GM23338 (cell line): ENCODE measurements around the gene ADAP1.

Experiments used
- EZH2 ChIP-seq: fragments of 200-600 bp; sonication (generic); IDR thresholded peaks from one replicate; pipeline ENCODE4 v1.8.0; 2017; ENCODE audit warnings: antibody characterized with exemption, mild to moderate bottlenecking, low read depth; ENCODE audit not compliant: unreplicated experiment
- ZNF331 ChIP-seq: fragments of 250-450 bp; sonication (Bioruptor Pico); IDR thresholded peaks from 2 replicates; pipeline ENCODE4 v1.5.0; 2020; ENCODE audit warnings: low read depth, mild to moderate bottlenecking, moderate library complexity
- TF ChIP-seq, protein P1 (sequence below), 2 experiments: fragments of 200-600 bp in 1 of 2; sonication (generic) in 1 of 2; conservative IDR thresholded peaks; 2 replicates each; pipeline versions ENCODE4 v1.5.1 to v1.6.1; 2016 to 2017; ENCODE audit warnings: antibody characterized with exemption in 2 of 2, low read depth in 2 of 2, mild to moderate bottlenecking in 2 of 2, moderate library complexity in 1 of 2
- TF ChIP-seq, protein P2 (sequence below): IDR thresholded peaks from one replicate; pipeline ENCODE4 v1.6.1; 2018; ENCODE audit warnings: antibody characterized with exemption; ENCODE audit not compliant: unreplicated experiment

DNA sequence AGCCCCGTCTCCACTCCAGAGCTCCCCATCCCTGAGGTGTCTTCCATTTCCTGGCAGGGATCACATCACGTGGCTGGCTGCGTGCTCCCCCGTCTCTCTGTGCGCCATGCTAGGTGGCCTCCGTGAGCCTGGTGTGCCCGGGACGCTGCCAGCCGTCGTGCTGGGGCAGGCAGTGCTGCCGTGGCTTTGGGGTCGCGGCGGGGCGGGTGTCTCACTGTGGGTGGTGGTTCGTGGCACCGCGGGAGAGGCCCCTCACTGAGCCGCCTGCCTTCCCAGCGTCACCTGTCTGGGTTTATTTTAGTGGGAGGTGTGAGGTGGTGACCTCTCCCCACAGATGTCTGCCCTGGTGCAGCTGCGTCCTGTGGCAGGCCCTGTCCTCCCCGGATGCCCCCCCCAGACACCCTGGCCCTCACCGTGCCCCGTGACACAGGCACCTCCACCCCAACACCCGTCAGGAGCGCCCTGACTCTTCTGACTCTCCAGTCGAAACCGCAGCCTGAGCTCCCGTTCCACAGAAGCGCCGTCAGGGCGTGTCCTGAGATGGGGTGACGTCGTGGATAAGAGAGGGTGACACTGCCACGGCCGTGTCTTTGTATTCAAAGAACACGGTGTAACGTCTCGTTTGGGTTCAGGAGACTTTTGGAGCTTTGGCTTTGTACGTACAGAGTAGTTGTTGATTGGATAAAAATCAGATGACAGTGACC, 60.2 kb downstream of the ADAP1 start:
- TF ChIP-seq, protein P1, sequence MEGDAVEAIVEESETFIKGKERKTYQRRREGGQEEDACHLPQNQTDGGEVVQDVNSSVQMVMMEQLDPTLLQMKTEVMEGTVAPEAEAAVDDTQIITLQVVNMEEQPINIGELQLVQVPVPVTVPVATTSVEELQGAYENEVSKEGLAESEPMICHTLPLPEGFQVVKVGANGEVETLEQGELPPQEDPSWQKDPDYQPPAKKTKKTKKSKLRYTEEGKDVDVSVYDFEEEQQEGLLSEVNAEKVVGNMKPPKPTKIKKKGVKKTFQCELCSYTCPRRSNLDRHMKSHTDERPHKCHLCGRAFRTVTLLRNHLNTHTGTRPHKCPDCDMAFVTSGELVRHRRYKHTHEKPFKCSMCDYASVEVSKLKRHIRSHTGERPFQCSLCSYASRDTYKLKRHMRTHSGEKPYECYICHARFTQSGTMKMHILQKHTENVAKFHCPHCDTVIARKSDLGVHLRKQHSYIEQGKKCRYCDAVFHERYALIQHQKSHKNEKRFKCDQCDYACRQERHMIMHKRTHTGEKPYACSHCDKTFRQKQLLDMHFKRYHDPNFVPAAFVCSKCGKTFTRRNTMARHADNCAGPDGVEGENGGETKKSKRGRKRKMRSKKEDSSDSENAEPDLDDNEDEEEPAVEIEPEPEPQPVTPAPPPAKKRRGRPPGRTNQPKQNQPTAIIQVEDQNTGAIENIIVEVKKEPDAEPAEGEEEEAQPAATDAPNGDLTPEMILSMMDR (conservative IDR thresholded peaks at IDR 0.05; ENCODE audit: low read depth in 2 of 2) = no peak
- TF ChIP-seq EZH2 (no peak), ZNF331 (CRISPR knock-in tag) (no peak)
- TF ChIP-seq, protein P2, sequence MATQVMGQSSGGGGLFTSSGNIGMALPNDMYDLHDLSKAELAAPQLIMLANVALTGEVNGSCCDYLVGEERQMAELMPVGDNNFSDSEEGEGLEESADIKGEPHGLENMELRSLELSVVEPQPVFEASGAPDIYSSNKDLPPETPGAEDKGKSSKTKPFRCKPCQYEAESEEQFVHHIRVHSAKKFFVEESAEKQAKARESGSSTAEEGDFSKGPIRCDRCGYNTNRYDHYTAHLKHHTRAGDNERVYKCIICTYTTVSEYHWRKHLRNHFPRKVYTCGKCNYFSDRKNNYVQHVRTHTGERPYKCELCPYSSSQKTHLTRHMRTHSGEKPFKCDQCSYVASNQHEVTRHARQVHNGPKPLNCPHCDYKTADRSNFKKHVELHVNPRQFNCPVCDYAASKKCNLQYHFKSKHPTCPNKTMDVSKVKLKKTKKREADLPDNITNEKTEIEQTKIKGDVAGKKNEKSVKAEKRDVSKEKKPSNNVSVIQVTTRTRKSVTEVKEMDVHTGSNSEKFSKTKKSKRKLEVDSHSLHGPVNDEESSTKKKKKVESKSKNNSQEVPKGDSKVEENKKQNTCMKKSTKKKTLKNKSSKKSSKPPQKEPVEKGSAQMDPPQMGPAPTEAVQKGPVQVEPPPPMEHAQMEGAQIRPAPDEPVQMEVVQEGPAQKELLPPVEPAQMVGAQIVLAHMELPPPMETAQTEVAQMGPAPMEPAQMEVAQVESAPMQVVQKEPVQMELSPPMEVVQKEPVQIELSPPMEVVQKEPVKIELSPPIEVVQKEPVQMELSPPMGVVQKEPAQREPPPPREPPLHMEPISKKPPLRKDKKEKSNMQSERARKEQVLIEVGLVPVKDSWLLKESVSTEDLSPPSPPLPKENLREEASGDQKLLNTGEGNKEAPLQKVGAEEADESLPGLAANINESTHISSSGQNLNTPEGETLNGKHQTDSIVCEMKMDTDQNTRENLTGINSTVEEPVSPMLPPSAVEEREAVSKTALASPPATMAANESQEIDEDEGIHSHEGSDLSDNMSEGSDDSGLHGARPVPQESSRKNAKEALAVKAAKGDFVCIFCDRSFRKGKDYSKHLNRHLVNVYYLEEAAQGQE = no peak
